ENCODE data around the gene PRDX6.

Gene PRDX6

DNA sequence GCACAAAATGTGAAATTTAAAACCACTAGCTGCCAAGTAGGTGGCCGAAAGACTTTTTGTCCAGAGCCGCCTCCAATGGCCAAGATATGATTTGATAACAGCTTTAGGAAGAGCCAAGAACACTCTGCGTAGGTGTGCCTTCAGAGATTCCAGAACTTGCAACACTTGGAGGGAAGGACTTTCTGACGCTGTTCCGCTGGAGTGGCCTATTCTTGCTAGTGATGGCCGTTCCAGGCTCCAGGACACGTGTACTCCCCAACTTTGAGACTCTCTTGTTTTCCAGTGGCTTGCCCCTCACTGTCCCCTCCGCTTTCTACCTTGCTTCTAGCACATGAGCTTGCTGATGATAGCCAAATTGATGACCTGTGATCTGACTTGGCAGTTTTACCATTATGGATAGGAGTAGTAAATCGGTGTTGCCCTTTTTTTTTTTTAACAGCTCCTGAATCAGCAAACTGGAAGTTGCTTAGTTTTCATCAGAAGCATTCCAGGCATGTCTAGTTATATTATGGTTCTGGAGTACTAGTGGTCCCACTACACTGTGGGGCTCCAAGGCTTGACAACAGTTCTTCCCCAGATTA lies 1.0 kb downstream of the PRDX6 start:
- TF ChIP-seq FOXP2 (optimal IDR thresholded peaks at IDR 0.05; ENCODE audit: borderline replicate concordance, extremely low read depth, extremely low read length, insufficient read depth) (no peak), TAF1 (IDR thresholded peaks at IDR 0.05; ENCODE audit: borderline replicate concordance, insufficient read depth, low read length) (no peak), SIN3A (IDR thresholded peaks at IDR 0.05; ENCODE audit: borderline replicate concordance, insufficient read depth, low read length) (no peak), POLR2AphosphoS5 (IDR thresholded peaks at IDR 0.05; ENCODE audit: low read depth, low read length) (no peak)
- TF ChIP-seq, protein P1, sequence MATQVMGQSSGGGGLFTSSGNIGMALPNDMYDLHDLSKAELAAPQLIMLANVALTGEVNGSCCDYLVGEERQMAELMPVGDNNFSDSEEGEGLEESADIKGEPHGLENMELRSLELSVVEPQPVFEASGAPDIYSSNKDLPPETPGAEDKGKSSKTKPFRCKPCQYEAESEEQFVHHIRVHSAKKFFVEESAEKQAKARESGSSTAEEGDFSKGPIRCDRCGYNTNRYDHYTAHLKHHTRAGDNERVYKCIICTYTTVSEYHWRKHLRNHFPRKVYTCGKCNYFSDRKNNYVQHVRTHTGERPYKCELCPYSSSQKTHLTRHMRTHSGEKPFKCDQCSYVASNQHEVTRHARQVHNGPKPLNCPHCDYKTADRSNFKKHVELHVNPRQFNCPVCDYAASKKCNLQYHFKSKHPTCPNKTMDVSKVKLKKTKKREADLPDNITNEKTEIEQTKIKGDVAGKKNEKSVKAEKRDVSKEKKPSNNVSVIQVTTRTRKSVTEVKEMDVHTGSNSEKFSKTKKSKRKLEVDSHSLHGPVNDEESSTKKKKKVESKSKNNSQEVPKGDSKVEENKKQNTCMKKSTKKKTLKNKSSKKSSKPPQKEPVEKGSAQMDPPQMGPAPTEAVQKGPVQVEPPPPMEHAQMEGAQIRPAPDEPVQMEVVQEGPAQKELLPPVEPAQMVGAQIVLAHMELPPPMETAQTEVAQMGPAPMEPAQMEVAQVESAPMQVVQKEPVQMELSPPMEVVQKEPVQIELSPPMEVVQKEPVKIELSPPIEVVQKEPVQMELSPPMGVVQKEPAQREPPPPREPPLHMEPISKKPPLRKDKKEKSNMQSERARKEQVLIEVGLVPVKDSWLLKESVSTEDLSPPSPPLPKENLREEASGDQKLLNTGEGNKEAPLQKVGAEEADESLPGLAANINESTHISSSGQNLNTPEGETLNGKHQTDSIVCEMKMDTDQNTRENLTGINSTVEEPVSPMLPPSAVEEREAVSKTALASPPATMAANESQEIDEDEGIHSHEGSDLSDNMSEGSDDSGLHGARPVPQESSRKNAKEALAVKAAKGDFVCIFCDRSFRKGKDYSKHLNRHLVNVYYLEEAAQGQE (IDR thresholded peaks at IDR 0.05; ENCODE audit: insufficient read depth in 1 of 2, low read depth in 2 of 2, low read length in 2 of 2) = no peak

DNA sequence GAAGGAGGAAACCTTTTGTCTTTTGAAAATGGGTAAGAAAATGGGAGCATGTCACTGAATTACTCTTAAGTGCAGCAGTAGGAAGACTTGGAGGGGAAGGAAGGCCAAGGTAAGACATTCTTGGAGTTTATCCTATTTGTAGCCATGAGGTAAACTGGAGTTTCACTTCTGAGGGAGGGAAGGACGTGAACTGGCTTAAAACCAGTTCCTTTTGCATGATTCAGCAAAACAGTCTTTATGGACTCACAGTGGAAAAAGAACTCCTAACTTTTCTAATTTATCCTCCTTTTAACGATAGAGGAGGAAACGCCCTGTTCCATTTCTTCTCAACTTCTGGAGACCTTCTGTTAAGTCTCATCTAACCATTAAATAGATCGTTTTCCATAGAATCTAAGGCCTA lies 2.5 kb downstream of the PRDX6 start:
- TF ChIP-seq SIN3A (IDR thresholded peaks at IDR 0.05; ENCODE audit: borderline replicate concordance, insufficient read depth, low read length) (no peak), POLR2AphosphoS5 (IDR thresholded peaks at IDR 0.05; ENCODE audit: low read depth, low read length) (no peak), TAF1 (IDR thresholded peaks at IDR 0.05; ENCODE audit: borderline replicate concordance, insufficient read depth, low read length) (no peak), FOXP2 (optimal IDR thresholded peaks at IDR 0.05; ENCODE audit: borderline replicate concordance, extremely low read depth, extremely low read length, insufficient read depth) (no peak)
- TF ChIP-seq, protein P1 (IDR thresholded peaks at IDR 0.05; ENCODE audit: insufficient read depth in 1 of 2, low read depth in 2 of 2, low read length in 2 of 2) = no peak

DNA sequence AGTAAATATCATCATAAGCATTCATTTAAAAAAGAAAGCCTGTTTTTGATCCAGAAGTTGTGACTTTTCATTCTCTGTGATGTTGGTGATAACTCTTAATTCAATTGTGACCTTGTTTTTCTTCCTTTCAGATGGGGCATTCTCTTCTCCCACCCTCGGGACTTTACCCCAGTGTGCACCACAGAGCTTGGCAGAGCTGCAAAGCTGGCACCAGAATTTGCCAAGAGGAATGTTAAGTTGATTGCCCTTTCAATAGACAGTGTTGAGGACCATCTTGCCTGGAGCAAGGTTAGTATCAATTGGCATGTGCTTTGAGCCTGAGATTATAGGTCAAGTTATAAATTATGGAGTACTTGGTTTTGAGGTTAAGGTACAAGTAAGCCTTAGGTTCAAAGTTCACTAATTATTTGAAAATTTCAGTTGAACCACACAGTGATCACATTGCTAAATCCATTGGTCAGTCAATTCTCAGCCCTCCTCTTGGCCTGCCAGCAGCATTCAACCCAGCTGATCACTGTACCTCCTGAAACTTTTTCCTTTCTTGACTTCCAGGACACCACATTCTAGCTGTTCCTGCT lies 4.1 kb downstream of the PRDX6 start:
- no peak for TF ChIP-seq POLR2AphosphoS5 (IDR thresholded peaks at IDR 0.05; ENCODE audit: low read depth, low read length)
- TF ChIP-seq TAF1 (IDR thresholded peaks at IDR 0.05; ENCODE audit: borderline replicate concordance, insufficient read depth, low read length) = no peak

DNA sequence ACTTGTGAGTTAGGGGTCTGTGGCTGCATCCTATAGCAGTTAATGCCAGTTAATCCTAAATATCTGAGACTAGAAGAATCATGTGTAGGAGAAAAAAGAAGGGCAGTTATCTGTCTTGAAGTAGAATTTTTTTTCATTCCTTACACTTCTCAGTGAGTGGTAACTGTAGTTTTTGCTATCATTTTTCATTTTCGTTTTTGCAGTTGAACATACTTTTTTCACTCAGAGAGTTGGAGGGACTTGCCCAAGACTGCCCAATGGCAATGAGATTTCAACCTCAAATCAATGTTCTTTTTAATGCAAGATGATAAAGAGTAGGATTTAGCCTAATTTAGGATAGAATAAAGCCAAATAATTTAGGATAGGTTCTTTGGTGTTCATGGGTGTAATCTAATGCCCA lies 5.5 kb downstream of the PRDX6 start:
- TF ChIP-seq FOXP2 (optimal IDR thresholded peaks at IDR 0.05; ENCODE audit: borderline replicate concordance, extremely low read depth, extremely low read length, insufficient read depth) (no peak), POLR2AphosphoS5 (IDR thresholded peaks at IDR 0.05; ENCODE audit: low read depth, low read length) (no peak), TAF1 (IDR thresholded peaks at IDR 0.05; ENCODE audit: borderline replicate concordance, insufficient read depth, low read length) (no peak), SIN3A (IDR thresholded peaks at IDR 0.05; ENCODE audit: borderline replicate concordance, insufficient read depth, low read length) (no peak)
- TF ChIP-seq, protein P1 (IDR thresholded peaks at IDR 0.05; ENCODE audit: insufficient read depth in 1 of 2, low read depth in 2 of 2, low read length in 2 of 2) = no peak

DNA sequence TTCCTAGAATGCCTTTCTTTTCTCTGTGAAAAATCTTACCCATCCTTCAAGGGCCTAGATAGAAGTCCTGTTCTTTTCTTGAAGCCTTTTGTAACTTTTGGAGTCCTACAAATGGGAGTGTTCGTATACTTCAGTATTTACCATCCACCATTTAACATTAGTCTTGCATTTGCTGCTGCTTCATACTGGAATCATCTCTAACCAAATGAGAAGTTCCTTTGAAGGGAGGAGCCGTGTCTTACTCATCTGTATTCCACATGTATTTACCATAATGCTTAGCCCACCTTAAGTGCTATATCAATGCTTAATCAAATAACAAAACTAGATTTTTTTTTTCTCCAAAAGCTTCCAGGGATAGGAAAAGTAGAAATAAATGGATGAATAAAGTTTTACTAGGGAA lies 7.1 kb downstream of the PRDX6 start:
- TF ChIP-seq POLR2AphosphoS5 (IDR thresholded peaks at IDR 0.05; ENCODE audit: low read depth, low read length) (no peak), TAF1 (IDR thresholded peaks at IDR 0.05; ENCODE audit: borderline replicate concordance, insufficient read depth, low read length) (no peak), FOXP2 (optimal IDR thresholded peaks at IDR 0.05; ENCODE audit: borderline replicate concordance, extremely low read depth, extremely low read length, insufficient read depth) (no peak), SIN3A (IDR thresholded peaks at IDR 0.05; ENCODE audit: borderline replicate concordance, insufficient read depth, low read length) (no peak)
- TF ChIP-seq, protein P1 (IDR thresholded peaks at IDR 0.05; ENCODE audit: insufficient read depth in 1 of 2, low read depth in 2 of 2, low read length in 2 of 2) = no peak
